ENCODE measurements around the gene TRPT1. TPM values are rescaled to one million over a fixed set of nuclear protein-coding genes. Genes with fewer than 3 reads are reported as not detected.
A peak's percentile ranks its signal among the peaks of the same experiment; 100 is the strongest.

The TRPT1 gene
- total and polyA plus RNA-seq, 7 donors, result 49.6 to 131 (median 96.1) TPM

DNA sequence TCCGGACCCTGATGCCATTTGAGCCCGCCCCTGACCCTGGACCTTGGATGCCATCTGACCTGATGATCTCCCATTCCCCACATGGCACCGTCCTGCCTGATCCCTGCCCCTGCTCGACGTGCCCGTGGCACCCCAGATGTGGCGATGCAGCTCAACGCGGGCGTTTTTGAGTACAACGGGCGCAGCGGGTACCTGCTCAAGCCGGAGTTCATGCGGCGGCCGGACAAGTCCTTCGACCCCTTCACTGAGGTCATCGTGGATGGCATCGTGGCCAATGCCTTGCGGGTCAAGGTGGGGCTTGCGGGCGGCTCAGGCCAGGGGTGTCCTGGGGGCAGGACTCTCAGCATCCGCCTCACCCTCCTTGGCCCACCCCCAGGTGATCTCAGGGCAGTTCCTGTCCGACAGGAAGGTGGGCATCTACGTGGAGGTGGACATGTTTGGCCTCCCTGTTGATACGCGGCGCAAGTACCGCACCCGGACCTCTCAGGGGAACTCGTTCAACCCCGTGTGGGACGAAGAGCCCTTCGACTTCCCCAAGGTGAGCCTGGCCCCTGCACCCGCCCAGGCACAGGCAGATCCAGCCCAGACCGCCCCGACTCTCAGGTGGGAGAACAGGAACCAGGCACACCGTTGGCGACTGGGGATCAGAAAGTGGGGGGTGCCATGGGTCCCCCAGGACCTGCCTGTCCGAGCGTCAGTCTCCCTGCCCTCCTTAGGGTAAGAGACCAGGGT lies 36.5 kb upstream of the TRPT1 start:
- 92 to 93% (median 93%) methylated on average over 42 of the region's 42 CpGs for WGBS, 3 donors
- DNase-seq, result peak in 1 of 2 donors; percentile 53

GRCh38 chr11:64261556-64262080 lies 35.6 kb upstream of the TRPT1 start:
- no peak overlapping the region for H3K27ac ChIP-seq
- WGBS, 3 donors, result 81 to 92% (median 85%) methylated on average over 18 of the region's 18 CpGs
- DNase-seq, result peak in 1 of 2 donors; percentile 48
- intact Hi-C loops (cut with DNase I), result no loop called here
- no peak for TF ChIP-seq CTCF (IDR thresholded peaks at IDR 0.05)
- H3K36me3 ChIP-seq (ENCODE audit: insufficient read depth in 1 of 2, low read depth in 1 of 2), result peaks cover 3 to 85% of the 10 kb centered on the region in 2 donors
- ATAC-seq, result no peak
- no peaks in the 10 kb centered on the region for H3K27me3 ChIP-seq (ENCODE audit: insufficient read depth in 3 of 3, low read length in 2 of 3)
- H3K4me1 ChIP-seq, result no peaks in the 10 kb centered on the region
- no peaks in the 10 kb centered on the region for H3K9me3 ChIP-seq
- no peak overlapping the region for H3K4me3 ChIP-seq

More for the DNA sequence above, 36.5 kb upstream of the TRPT1 start:
- no peak for ATAC-seq
- Histone ChIP-seq H3K36me3 (ENCODE audit: insufficient read depth in 1 of 2, low read depth in 1 of 2) (peaks cover 3 to 78% of the 10 kb centered on the region in 2 donors), H3K27ac (no peak overlapping the region), H3K27me3 (ENCODE audit: insufficient read depth in 3 of 3, low read length in 2 of 3) (no peaks in the 10 kb centered on the region), H3K9me3 (no peaks in the 10 kb centered on the region), H3K4me3 (no peak overlapping the region), H3K4me1 (no peaks in the 10 kb centered on the region)
- intact Hi-C loops (cut with DNase I), result no loop called here
- TF ChIP-seq CTCF (IDR thresholded peaks at IDR 0.05), result no peak

- Histone ChIP-seq H3K27me3 (ENCODE audit: insufficient read depth in 3 of 3, low read length in 2 of 3) (no peaks in the 10 kb centered on the region), H3K4me3 (no peak overlapping the region), H3K27ac (no peak overlapping the region), H3K36me3 (ENCODE audit: insufficient read depth in 1 of 2, low read depth in 1 of 2) (peaks cover 0 to 84% of the 10 kb centered on the region in 2 donors), H3K4me1 (no peaks in the 10 kb centered on the region), H3K9me3 (no peaks in the 10 kb centered on the region)
- DNase-seq (no peak), ATAC-seq (no peak)
- intact Hi-C loops (cut with DNase I), result no loop called here
- 95 to 98% (median 97%) methylated on average over 6 of the region's 6 CpGs for WGBS, 3 donors
- no peak for TF ChIP-seq CTCF (IDR thresholded peaks at IDR 0.05)
These were observed 34.2 kb upstream of the TRPT1 start for GRCh38 chr11:64260147-64260708.

DNA sequence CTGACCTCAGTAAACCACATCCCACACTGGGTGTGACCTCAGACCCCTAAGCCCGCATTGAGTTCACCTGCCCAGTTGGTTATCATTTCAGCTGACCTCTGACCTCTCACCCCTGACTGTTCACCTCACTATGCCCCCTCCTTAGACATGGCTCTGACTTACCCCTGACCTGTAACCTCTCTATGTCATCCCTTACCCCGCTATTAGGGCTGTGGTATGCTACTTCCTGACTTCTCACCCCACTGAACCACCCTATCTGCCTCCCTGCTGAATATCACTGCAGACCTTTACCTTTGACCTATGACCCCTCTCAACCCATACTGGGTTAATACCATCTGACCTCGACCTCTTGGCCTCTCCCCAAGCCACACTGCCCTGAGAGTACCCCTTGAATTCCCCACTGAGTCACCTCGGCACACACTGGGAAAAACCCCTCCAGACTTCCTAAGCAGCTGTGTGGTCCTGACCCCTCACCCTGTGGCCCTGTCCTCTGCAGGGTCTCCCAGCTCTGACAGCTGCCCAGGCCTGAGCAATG lies 33.6 kb upstream of the TRPT1 start:
- Histone ChIP-seq H3K27ac (no peak overlapping the region), H3K36me3 (ENCODE audit: insufficient read depth in 1 of 2, low read depth in 1 of 2) (peaks cover 0 to 87% of the 10 kb centered on the region in 2 donors), H3K4me3 (no peak overlapping the region), H3K4me1 (no peaks in the 10 kb centered on the region), H3K9me3 (no peaks in the 10 kb centered on the region), H3K27me3 (ENCODE audit: insufficient read depth in 3 of 3, low read length in 2 of 3) (no peaks in the 10 kb centered on the region)
- DNase-seq, result no peak
- ATAC-seq, result no peak
- TF ChIP-seq CTCF (IDR thresholded peaks at IDR 0.05), result no peak
- 85 to 89% (median 87%) methylated on average over 4 of the region's 4 CpGs for WGBS, 3 donors
- intact Hi-C loops (cut with DNase I), result no loop called here
